H9 (cell line): ENCODE measurements around the gene CLIP1. TPM values are rescaled to one million over a fixed set of nuclear protein-coding genes. Genes with fewer than 3 reads are reported as not detected.

ENCODE experiments used
- DNase-seq: peaks from one replicate; pipeline ENCODE4 v3.0.0-alpha.2; 2017
- H2AFZ ChIP-seq: one replicate; pipeline ENCODE4 v1.6.1; 2013; ENCODE audit warnings: mild to moderate bottlenecking, low read length, control low read depth, moderate library complexity
- H2AK5ac ChIP-seq: 2 replicates; pipeline ENCODE4 v1.6.1; 2013; ENCODE audit warnings: low read length, control low read depth, mixed read lengths; ENCODE audit not compliant: insufficient read length
- H2BK120ac ChIP-seq: one replicate; pipeline ENCODE4 v1.6.1; 2013; ENCODE audit warnings: low read depth, mild to moderate bottlenecking, low read length, control low read depth, inconsistent platforms; ENCODE audit not compliant: poor library complexity, severe bottlenecking
- H2BK12ac ChIP-seq: 2 replicates; pipeline ENCODE4 v1.6.1; 2013; ENCODE audit warnings: low read length, control low read depth, mixed read lengths, low read depth; ENCODE audit not compliant: insufficient read length
- H2BK15ac ChIP-seq: 2 replicates; pipeline ENCODE4 v1.6.1; 2013; ENCODE audit warnings: low read depth, low read length, control low read depth
- H2BK20ac ChIP-seq: one replicate; pipeline ENCODE4 v1.6.1; 2013; ENCODE audit warnings: low read depth, mild to moderate bottlenecking, low read length, control low read depth, inconsistent platforms; ENCODE audit not compliant: poor library complexity, severe bottlenecking
- H2BK5ac ChIP-seq: 2 replicates; pipeline ENCODE4 v1.6.1; 2013; ENCODE audit warnings: low read length, control low read depth, mixed read lengths; ENCODE audit not compliant: insufficient read length
- H3K14ac ChIP-seq: 2 replicates; pipeline ENCODE4 v1.6.1; 2013; ENCODE audit warnings: low read length, control low read depth; ENCODE audit not compliant: insufficient read depth
- H3K18ac ChIP-seq: 2 replicates; pipeline ENCODE4 v1.6.1; 2013; ENCODE audit warnings: low read depth, mild to moderate bottlenecking, mixed read lengths, low read length, control low read depth; ENCODE audit not compliant: insufficient read length
- H3K23ac ChIP-seq: 2 replicates; pipeline ENCODE4 v1.6.1; 2013; ENCODE audit warnings: low read length, control low read depth, mixed read lengths, low read depth; ENCODE audit not compliant: insufficient read length
- H3K23me2 ChIP-seq: 2 replicates; pipeline ENCODE4 v1.6.1; 2013; ENCODE audit warnings: low read depth, mild to moderate bottlenecking, mixed read lengths, low read length, control low read depth; ENCODE audit not compliant: insufficient read length, poor library complexity, severe bottlenecking
- H3K27ac ChIP-seq: 2 replicates; pipeline ENCODE4 v1.5.1; 2013; ENCODE audit warnings: low read length, control low read depth, mixed read lengths, low read depth; ENCODE audit not compliant: insufficient read length
- H3K27me3 ChIP-seq: 2 replicates; pipeline ENCODE4 v1.6.1; 2013; ENCODE audit warnings: low read length, control low read depth, inconsistent platforms; ENCODE audit not compliant: insufficient read depth
- H3K4ac ChIP-seq: 2 replicates; pipeline ENCODE4 v1.6.1; 2013; ENCODE audit warnings: low read depth, mild to moderate bottlenecking, control low read depth, inconsistent platforms, low read length, moderate library complexity
- H3K4me1 ChIP-seq: 2 replicates; pipeline ENCODE4 v1.6.1; 2013; ENCODE audit warnings: low read length, control low read depth, inconsistent platforms; ENCODE audit not compliant: insufficient read depth
- H3K4me2 ChIP-seq: 2 replicates; pipeline ENCODE4 v1.6.1; 2013; ENCODE audit warnings: low read length, control low read depth, mixed read lengths; ENCODE audit not compliant: insufficient read length, insufficient read depth
- H3K56ac ChIP-seq: 2 replicates; pipeline ENCODE4 v1.6.1; 2013; ENCODE audit warnings: low read depth, mild to moderate bottlenecking, mixed read lengths, low read length, control low read depth; ENCODE audit not compliant: insufficient read length
- H3K79me1 ChIP-seq: 2 replicates; pipeline ENCODE4 v1.6.1; 2013; ENCODE audit warnings: low read depth, mild to moderate bottlenecking, moderate library complexity, low read length, control low read depth, inconsistent platforms; ENCODE audit not compliant: insufficient read depth, poor library complexity, severe bottlenecking
- H3K79me2 ChIP-seq: 2 replicates; pipeline ENCODE4 v1.6.1; 2013; ENCODE audit warnings: low read length, control low read depth, inconsistent platforms; ENCODE audit not compliant: insufficient read depth
- H3K9ac ChIP-seq: 2 replicates; pipeline ENCODE4 v1.6.1; 2013; ENCODE audit warnings: low read length, control low read depth, mixed read lengths; ENCODE audit not compliant: insufficient read length; ENCODE audit errors: extremely low read depth
- H3K9me3 ChIP-seq: one replicate; pipeline ENCODE4 v1.6.1; 2013; ENCODE audit warnings: low read depth, low read length, inconsistent platforms; ENCODE audit not compliant: control insufficient read depth
- H3T11ph ChIP-seq: one replicate; pipeline ENCODE4 v1.6.1; 2013; ENCODE audit warnings: mild to moderate bottlenecking, low read length, control low read depth, inconsistent platforms
- H4K20me1 ChIP-seq: one replicate; pipeline ENCODE4 v1.6.1; 2013; ENCODE audit not compliant: control insufficient read depth, insufficient read length, insufficient read depth
- H4K5ac ChIP-seq: 2 replicates; pipeline ENCODE4 v1.6.1; 2013; ENCODE audit warnings: low read depth, mild to moderate bottlenecking, mixed read lengths, low read length, control low read depth; ENCODE audit not compliant: insufficient read length
- H4K8ac ChIP-seq: replicated peaks from 2 replicates; pipeline ENCODE4 v1.6.1; 2013; ENCODE audit warnings: low read length, control low read depth, mixed read lengths, low read depth; ENCODE audit not compliant: insufficient read length
- H4K91ac ChIP-seq: 2 replicates; pipeline ENCODE4 v1.6.1; 2013; ENCODE audit warnings: low read depth, mild to moderate bottlenecking, moderate library complexity, mixed read lengths, low read length, control low read depth; ENCODE audit not compliant: insufficient read length
- H3K27ac Mint-ChIP-seq, 3 experiments: 2 replicates in 2 of 3; 3 replicates in 1 of 3; pipeline ENCODE4 v1.8.0; 2020 to 2021; ENCODE audit warnings: mixed read lengths in 3 of 3, mild to moderate bottlenecking in 1 of 3, moderate library complexity in 1 of 3
- H3K27me3 Mint-ChIP-seq: 2 replicates; pipeline ENCODE4 v1.8.0; 2021; ENCODE audit warnings: low read depth, mild to moderate bottlenecking, moderate library complexity, mixed read lengths
- H3K36me3 Mint-ChIP-seq, 3 experiments: 2 replicates in 2 of 3; 3 replicates in 1 of 3; pipeline ENCODE4 v1.8.0; 2020 to 2021; ENCODE audit warnings: low read depth in 3 of 3, mixed read lengths in 3 of 3; ENCODE audit not compliant: insufficient read depth in 1 of 3
- H3K4me1 Mint-ChIP-seq, 2 experiments: 2 replicates each; pipeline ENCODE4 v1.8.0; 2020; ENCODE audit warnings: mixed read lengths in 2 of 2
- H3K4me3 Mint-ChIP-seq, 2 experiments: 2 replicates in 1 of 2; 3 replicates in 1 of 2; pipeline ENCODE4 v1.8.0; 2020 to 2021; ENCODE audit warnings: mild to moderate bottlenecking in 2 of 2, mixed read lengths in 2 of 2, moderate library complexity in 1 of 2
- H3K9me3 Mint-ChIP-seq, 2 experiments: 2 replicates in 1 of 2; 3 replicates in 1 of 2; pipeline ENCODE4 v1.8.0; 2020; ENCODE audit warnings: mild to moderate bottlenecking in 2 of 2, mixed read lengths in 2 of 2, moderate library complexity in 1 of 2
- WGBS: extraction: QIAGEN DNeasy Blood & Tissue Kit; methylation state at CpG from one replicate; pipeline ENCODE4 v1.1.7; 2013; ENCODE audit warnings: missing lambda C conversion rate, low lambda C conversion rate, mixed read lengths; ENCODE audit not compliant: insufficient read length; ENCODE audit errors: extremely low coverage; 5-methylcytosine and 5-hydroxymethylcytosine counted together
- total RNA-seq: library from RNA; stranded (reverse); gene quantifications from 2 replicates; pipeline ENCODE4 v1.2.1, GENCODE V29; 2021
- TF ChIP-seq, protein P1 (sequence below): fragments of 200-600 bp; sonication (generic); conservative IDR thresholded peaks from 3 replicates; pipeline ENCODE4 v1.8.0; 2021; ENCODE audit warnings: antibody characterized with exemption, mild to moderate bottlenecking

The CLIP1 gene
- total RNA-seq, 1 experiment from 2014 or later, result 23.6 TPM

DNA sequence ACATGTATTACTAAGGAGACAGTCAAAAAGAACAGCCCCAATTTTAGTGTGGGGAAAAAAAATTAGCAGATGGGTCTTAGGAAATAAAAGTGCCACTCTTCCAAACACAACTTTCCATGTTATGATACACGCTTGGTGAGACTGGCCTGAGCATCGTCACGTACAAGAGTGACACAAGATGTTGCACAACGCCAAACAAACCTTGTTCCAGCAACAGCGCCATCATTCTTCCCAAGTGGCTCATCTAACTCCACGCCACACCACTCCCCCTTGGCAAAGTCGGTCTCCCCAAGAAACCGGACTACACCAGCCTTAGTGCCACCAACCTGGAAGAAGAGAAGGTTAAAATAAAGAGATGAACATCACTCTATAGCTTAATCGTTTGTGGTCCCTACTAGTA lies 58.7 kb downstream of the CLIP1 start:
- Histone ChIP-seq H3K79me1 (no peaks in the 10 kb centered on the region), H3K56ac (no peak overlapping the region), H4K91ac (no peak overlapping the region), H3K27me3 (no peaks in the 10 kb centered on the region), H3K14ac (no peak overlapping the region), H2BK20ac (no peak overlapping the region), H3K18ac (no peak overlapping the region), H3K23me2 (no peaks in the 10 kb centered on the region), H4K20me1 (no peaks in the 10 kb centered on the region), H2AFZ (no peak overlapping the region), H2BK12ac (no peak overlapping the region), H3K4me1 (peaks cover 2% of the 10 kb centered on the region; the same call in 1 of the 2 replicates), H3K79me2 (no peaks in the 10 kb centered on the region), H2BK5ac (no peak overlapping the region), H3K9me3 (no peaks in the 10 kb centered on the region), H2AK5ac (no peak overlapping the region), H3T11ph (no peak overlapping the region), H4K8ac (no peak overlapping the region), H4K5ac (no peak overlapping the region), H3K4me2 (no peak overlapping the region), H3K27ac (no peak overlapping the region), H2BK15ac (no peak overlapping the region), H3K23ac (no peak overlapping the region), H3K9ac (no peak overlapping the region), H2BK120ac (no peak overlapping the region), H3K4ac (no peak overlapping the region)
- no peak for DNase-seq
- no peak overlapping the region for H3K4me3 Mint-ChIP-seq
- H3K27me3 Mint-ChIP-seq, result no peaks in the 10 kb centered on the region
- H3K36me3 Mint-ChIP-seq, result peaks cover 6 to 17% (median 13%) of the 10 kb centered on the region in 3 experiments; a peak in 5 of 7 replicates
- H3K4me1 Mint-ChIP-seq, result peaks cover 10 to 11% of the 10 kb centered on the region in 2 experiments
- H3K27ac Mint-ChIP-seq, result peak overlapping the region in 1 of 3 experiments; percentile 17; a peak in 1 of 7 replicates
- TF ChIP-seq, protein P1, sequence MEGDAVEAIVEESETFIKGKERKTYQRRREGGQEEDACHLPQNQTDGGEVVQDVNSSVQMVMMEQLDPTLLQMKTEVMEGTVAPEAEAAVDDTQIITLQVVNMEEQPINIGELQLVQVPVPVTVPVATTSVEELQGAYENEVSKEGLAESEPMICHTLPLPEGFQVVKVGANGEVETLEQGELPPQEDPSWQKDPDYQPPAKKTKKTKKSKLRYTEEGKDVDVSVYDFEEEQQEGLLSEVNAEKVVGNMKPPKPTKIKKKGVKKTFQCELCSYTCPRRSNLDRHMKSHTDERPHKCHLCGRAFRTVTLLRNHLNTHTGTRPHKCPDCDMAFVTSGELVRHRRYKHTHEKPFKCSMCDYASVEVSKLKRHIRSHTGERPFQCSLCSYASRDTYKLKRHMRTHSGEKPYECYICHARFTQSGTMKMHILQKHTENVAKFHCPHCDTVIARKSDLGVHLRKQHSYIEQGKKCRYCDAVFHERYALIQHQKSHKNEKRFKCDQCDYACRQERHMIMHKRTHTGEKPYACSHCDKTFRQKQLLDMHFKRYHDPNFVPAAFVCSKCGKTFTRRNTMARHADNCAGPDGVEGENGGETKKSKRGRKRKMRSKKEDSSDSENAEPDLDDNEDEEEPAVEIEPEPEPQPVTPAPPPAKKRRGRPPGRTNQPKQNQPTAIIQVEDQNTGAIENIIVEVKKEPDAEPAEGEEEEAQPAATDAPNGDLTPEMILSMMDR, result no peak
- no peaks in the 10 kb centered on the region for H3K9me3 Mint-ChIP-seq
- no CpG with 5 or more reads among the region's 9 CpGs for WGBS
